NCI-H2081 treated with DMSO at 0.1 percent for 48 hours (cell line): ENCODE data around the gene ACSL3.
A peak's percentile ranks its signal among the peaks of the same experiment; 100 is the strongest.
"Not testable (repeated sequence)": the region's sequence is repeated elsewhere in the genome, so short reads cannot be mapped to it uniquely, and the experiment has no call there.

Experiments
- DNase-seq: peaks from one replicate; lab custom pipeline; 2025; lab: John Stamatoyannopoulos, UW

The ACSL3 gene

GRCh38 chr2:222976521-222977061 is 115.8 kb downstream of the ACSL3 start:
- no peak for DNase-seq

GRCh38 chr2:222977121-222977520 is 116.3 kb downstream of the ACSL3 start:
- no peak for DNase-seq

GRCh38 chr2:222978850-222979249 is 118.0 kb downstream of the ACSL3 start:
- DNase-seq, result no peak

- no peak for DNase-seq
Measured at GRCh38 chr2:222979484-222979883, 118.6 kb downstream of the ACSL3 start.

- DNase-seq, result peak; percentile 12
Measured at GRCh38 chr2:222982010-222982908, 121.4 kb downstream of the ACSL3 start.

- no peak for DNase-seq
Measured at GRCh38 chr2:222982909-222983265, 122.1 kb downstream of the ACSL3 start.

- no peak for DNase-seq
Measured at GRCh38 chr2:222984908-222985307, 124.1 kb downstream of the ACSL3 start.

GRCh38 chr2:222989431-222989830 is 128.6 kb downstream of the ACSL3 start:
- no peak for DNase-seq

- DNase-seq, result not testable (repeated sequence)
Measured at GRCh38 chr2:222990206-222990605, 129.4 kb downstream of the ACSL3 start.

GRCh38 chr2:222992137-222992536 is 131.3 kb downstream of the ACSL3 start:
- no peak for DNase-seq
